ENCODE results near the gene PLEKHG5. TPM values are rescaled to one million over a fixed set of nuclear protein-coding genes. Genes with fewer than 3 reads are reported as not detected.

PLEKHG5 gene
- total RNA-seq, 1 donor from 2014 or later = 12.2 TPM

- TF ChIP-seq CTCF (IDR thresholded peaks at IDR 0.05) = no peak
- intact Hi-C loops (cut with DNase I) = no loop called here
- no peak for ATAC-seq
Measured at GRCh38 chr1:6512908-6513280, 21.4 kb upstream of the PLEKHG5 start.

DNA sequence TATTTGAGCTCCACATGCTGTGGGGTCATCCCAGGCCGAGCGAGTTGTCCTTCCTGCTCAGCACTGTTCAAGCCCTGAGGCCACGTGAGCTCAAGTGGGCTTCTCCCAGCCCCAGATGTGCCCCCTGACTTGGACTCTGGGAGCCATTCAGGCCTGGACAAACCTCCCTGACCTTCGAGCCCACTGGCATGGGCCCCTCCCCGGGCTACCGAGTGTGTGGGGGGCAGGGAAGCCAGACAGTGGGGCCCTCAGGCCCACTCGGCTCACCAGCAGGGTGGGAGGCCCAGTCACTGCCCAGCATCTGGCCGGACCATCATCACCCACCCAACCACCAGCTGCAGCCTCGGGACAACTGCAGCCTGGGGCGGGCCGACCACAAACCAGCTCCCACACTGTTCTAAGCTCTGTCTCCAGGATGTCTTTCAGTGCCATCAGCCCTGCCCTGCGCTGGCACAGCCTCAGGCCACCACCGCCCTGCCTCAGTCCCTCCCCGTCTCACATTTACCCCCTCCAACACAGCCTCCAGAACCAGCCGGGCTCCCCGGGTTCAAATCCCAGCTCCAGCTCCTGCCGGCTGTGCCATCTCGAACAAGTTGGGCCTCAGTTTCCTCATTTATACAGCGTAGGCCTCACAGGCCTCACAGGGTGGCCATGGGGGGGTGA lies 20.9 kb upstream of the PLEKHG5 start:
- Histone ChIP-seq H3K4me3 (no peak overlapping the region), H3K4me1 (peaks cover 4% of the 10 kb centered on the region), H3K27ac (no peak overlapping the region), H3K36me3 (no peaks in the 10 kb centered on the region), H3K9me3 (no peaks in the 10 kb centered on the region), H3K27me3 (no peaks in the 10 kb centered on the region)
- no peak for ATAC-seq
- intact Hi-C loops (cut with DNase I) = no loop called here
- no peak for DNase-seq
- TF ChIP-seq CTCF (IDR thresholded peaks at IDR 0.05) = no peak

More at GRCh38 chr1:6512908-6513280, 21.4 kb upstream of the PLEKHG5 start:
- Histone ChIP-seq H3K27ac (no peak overlapping the region), H3K4me3 (no peak overlapping the region), H3K9me3 (no peaks in the 10 kb centered on the region), H3K27me3 (no peaks in the 10 kb centered on the region), H3K36me3 (no peaks in the 10 kb centered on the region), H3K4me1 (no peaks in the 10 kb centered on the region)
- DNase-seq = no peak

- Histone ChIP-seq H3K36me3 (no peaks in the 10 kb centered on the region), H3K27ac (no peak overlapping the region), H3K4me1 (peaks cover 5% of the 10 kb centered on the region), H3K9me3 (no peaks in the 10 kb centered on the region), H3K4me3 (no peak overlapping the region), H3K27me3 (no peaks in the 10 kb centered on the region)
- intact Hi-C loops (cut with DNase I) = no loop called here
- no peak for TF ChIP-seq CTCF (IDR thresholded peaks at IDR 0.05)
- no peak for ATAC-seq
- DNase-seq = no peak
Measured at GRCh38 chr1:6511561-6512244, 20.2 kb upstream of the PLEKHG5 start.

DNA sequence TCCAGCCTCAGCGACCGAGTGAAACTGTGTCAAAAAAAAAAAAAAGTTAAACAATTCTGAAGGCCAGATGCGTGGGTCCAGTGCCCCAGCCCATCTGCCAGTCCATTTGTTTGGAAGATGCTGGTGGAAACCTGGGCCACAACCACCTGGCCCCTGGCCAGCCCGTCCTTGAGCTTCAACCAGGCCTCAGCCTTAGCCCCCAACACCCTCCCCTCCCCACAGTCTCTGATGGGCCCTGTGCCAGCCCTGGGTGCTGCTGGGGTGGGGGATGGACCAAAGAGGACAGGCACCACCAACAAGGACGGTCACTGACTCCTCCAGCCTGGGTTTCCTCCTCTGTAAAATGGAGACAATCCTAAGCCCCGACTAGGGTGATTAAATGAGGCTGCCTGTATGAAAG lies 19.6 kb upstream of the PLEKHG5 start:
- no peak for DNase-seq
- no peak for TF ChIP-seq CTCF (IDR thresholded peaks at IDR 0.05)
- Histone ChIP-seq H3K36me3 (no peaks in the 10 kb centered on the region), H3K27me3 (no peaks in the 10 kb centered on the region), H3K27ac (no peak overlapping the region), H3K4me3 (no peak overlapping the region), H3K9me3 (no peaks in the 10 kb centered on the region), H3K4me1 (peaks cover 5% of the 10 kb centered on the region)
- intact Hi-C loops (cut with DNase I) = no loop called here
- ATAC-seq = no peak

GRCh38 chr1:6510493-6510892 lies 19.0 kb upstream of the PLEKHG5 start:
- Histone ChIP-seq H3K4me1 (peaks cover 5% of the 10 kb centered on the region), H3K9me3 (no peaks in the 10 kb centered on the region), H3K27me3 (no peaks in the 10 kb centered on the region), H3K36me3 (no peaks in the 10 kb centered on the region), H3K27ac (no peak overlapping the region), H3K4me3 (no peak overlapping the region)
- ATAC-seq (no peak), DNase-seq (no peak)
- intact Hi-C loops (cut with DNase I) = no loop called here
- TF ChIP-seq CTCF (IDR thresholded peaks at IDR 0.05) = no peak
